Subcutaneous abdominal adipose tissue (tissue), 5 donors: ENCODE results near the gene PTPN2.

Source experiments
- H3K27ac ChIP-seq: one replicate; pipeline ENCODE4 v1.7.0; 2013; ENCODE audit warnings: low read depth, mild to moderate bottlenecking, inconsistent platforms, low read length, moderate library complexity
- H3K27me3 ChIP-seq, 5 donors: one replicate each; pipeline ENCODE4 v1.7.0; 2013; ENCODE audit warnings: low read length in 5 of 5, inconsistent platforms in 1 of 5; ENCODE audit not compliant: control insufficient read depth in 5 of 5, insufficient read depth in 4 of 5
- H3K36me3 ChIP-seq, 5 donors: one replicate each; pipeline ENCODE4 v1.7.0; 2013; ENCODE audit warnings: low read length in 5 of 5; ENCODE audit not compliant: control insufficient read depth in 5 of 5, insufficient read depth in 5 of 5
- H3K4me1 ChIP-seq, 5 donors: one replicate each; pipeline ENCODE4 v1.7.0; 2013; ENCODE audit warnings: low read length in 5 of 5, mild to moderate bottlenecking in 3 of 5, moderate library complexity in 1 of 5; ENCODE audit not compliant: control insufficient read depth in 5 of 5, insufficient read depth in 5 of 5
- H3K4me3 ChIP-seq, 5 donors: one replicate each; pipeline ENCODE4 v1.7.0; 2013; ENCODE audit warnings: low read length in 5 of 5, low read depth in 1 of 5
- H3K9ac ChIP-seq, 5 donors: one replicate each; pipeline ENCODE4 v1.7.0; 2013; ENCODE audit warnings: low read length in 5 of 5, mild to moderate bottlenecking in 4 of 5, moderate library complexity in 3 of 5
- H3K9me3 ChIP-seq, 5 donors: one replicate each; pipeline ENCODE4 v1.7.0; 2013; ENCODE audit warnings: low read length in 5 of 5; ENCODE audit not compliant: control insufficient read depth in 5 of 5
- donor health status: healthy.
- donor health status: healthy.
- donor health status: healthy.
- donor health status: healthy.
- donor health status: healthy.

Gene PTPN2

DNA sequence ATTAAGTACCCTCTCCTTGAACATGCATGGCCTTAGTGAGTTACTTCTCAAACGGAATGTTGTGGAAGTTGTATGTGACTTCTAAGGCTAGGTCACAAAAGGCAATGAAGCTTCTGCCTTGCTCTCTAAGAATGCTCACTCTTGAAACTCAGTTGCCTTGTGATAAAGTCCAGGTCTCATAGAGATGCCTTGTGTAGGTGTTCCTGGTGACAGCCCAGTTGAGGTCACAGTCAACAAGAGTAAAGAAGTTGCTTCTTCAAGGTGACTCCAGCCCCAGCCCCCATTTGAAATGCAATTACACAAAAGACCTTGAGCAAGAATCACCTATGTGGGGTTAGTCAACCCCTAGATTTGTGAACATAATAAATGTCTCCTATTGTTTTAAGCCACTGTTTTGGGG, 35.6 kb downstream of the PTPN2 start:
- no peak overlapping the region for H3K27ac ChIP-seq
- peaks cover 0 to 4% (median 3%) of the 10 kb centered on the region in 5 donors for H3K36me3 ChIP-seq
- H3K4me3 ChIP-seq, result no peak overlapping the region
- H3K9ac ChIP-seq, result no peak overlapping the region
- no peaks in the 10 kb centered on the region for H3K27me3 ChIP-seq
- no peaks in the 10 kb centered on the region for H3K9me3 ChIP-seq
- H3K4me1 ChIP-seq, result no peaks in the 10 kb centered on the region

- Histone ChIP-seq H3K4me1 (peaks cover 0 to 9% (median 0%) of the 10 kb centered on the region in 5 donors), H3K9ac (no peak overlapping the region), H3K9me3 (no peaks in the 10 kb centered on the region), H3K27me3 (no peaks in the 10 kb centered on the region), H3K4me3 (no peak overlapping the region), H3K36me3 (peaks cover 0 to 7% (median 4%) of the 10 kb centered on the region in 5 donors), H3K27ac (no peak overlapping the region)
Observed at GRCh38 chr18:12844391-12844790, 39.6 kb downstream of the PTPN2 start.

- H3K4me1 ChIP-seq, result peaks cover 0 to 13% (median 0%) of the 10 kb centered on the region in 5 donors
- H3K27me3 ChIP-seq, result no peaks in the 10 kb centered on the region
- no peaks in the 10 kb centered on the region for H3K9me3 ChIP-seq
- H3K36me3 ChIP-seq, result peaks cover 0 to 7% (median 4%) of the 10 kb centered on the region in 5 donors
- no peak overlapping the region for H3K9ac ChIP-seq
- H3K4me3 ChIP-seq, result no peak overlapping the region
- H3K27ac ChIP-seq, result no peak overlapping the region
Observed at GRCh38 chr18:12843420-12844350, 40.4 kb downstream of the PTPN2 start.

- H3K4me3 ChIP-seq, result no peak overlapping the region
- no peak overlapping the region for H3K9ac ChIP-seq
- peaks cover 2 to 19% (median 8%) of the 10 kb centered on the region in 5 donors for H3K4me1 ChIP-seq
- H3K27me3 ChIP-seq, result no peaks in the 10 kb centered on the region
- no peaks in the 10 kb centered on the region for H3K9me3 ChIP-seq
- peaks cover 0 to 5% (median 4%) of the 10 kb centered on the region in 5 donors for H3K36me3 ChIP-seq
- no peak overlapping the region for H3K27ac ChIP-seq
Observed at GRCh38 chr18:12842459-12843380, 41.3 kb downstream of the PTPN2 start.

- Histone ChIP-seq H3K4me1 (peaks cover 2 to 22% (median 13%) of the 10 kb centered on the region in 5 donors), H3K27me3 (no peaks in the 10 kb centered on the region), H3K9me3 (no peaks in the 10 kb centered on the region), H3K36me3 (peaks cover 0 to 6% (median 5%) of the 10 kb centered on the region in 5 donors), H3K27ac (no peak overlapping the region), H3K9ac (no peak overlapping the region), H3K4me3 (no peak overlapping the region)
Observed at GRCh38 chr18:12841070-12841469, 43.0 kb downstream of the PTPN2 start.

- no peak overlapping the region for H3K27ac ChIP-seq
- peaks cover 2 to 22% (median 13%) of the 10 kb centered on the region in 5 donors for H3K4me1 ChIP-seq
- H3K27me3 ChIP-seq, result no peaks in the 10 kb centered on the region
- H3K4me3 ChIP-seq, result no peak overlapping the region
- no peaks in the 10 kb centered on the region for H3K9me3 ChIP-seq
- H3K36me3 ChIP-seq, result peaks cover 0 to 8% (median 5%) of the 10 kb centered on the region in 5 donors
- H3K9ac ChIP-seq, result peak overlapping the region in 1 of 5 donors; percentile 6
Observed at GRCh38 chr18:12840382-12840781, 43.7 kb downstream of the PTPN2 start.

DNA sequence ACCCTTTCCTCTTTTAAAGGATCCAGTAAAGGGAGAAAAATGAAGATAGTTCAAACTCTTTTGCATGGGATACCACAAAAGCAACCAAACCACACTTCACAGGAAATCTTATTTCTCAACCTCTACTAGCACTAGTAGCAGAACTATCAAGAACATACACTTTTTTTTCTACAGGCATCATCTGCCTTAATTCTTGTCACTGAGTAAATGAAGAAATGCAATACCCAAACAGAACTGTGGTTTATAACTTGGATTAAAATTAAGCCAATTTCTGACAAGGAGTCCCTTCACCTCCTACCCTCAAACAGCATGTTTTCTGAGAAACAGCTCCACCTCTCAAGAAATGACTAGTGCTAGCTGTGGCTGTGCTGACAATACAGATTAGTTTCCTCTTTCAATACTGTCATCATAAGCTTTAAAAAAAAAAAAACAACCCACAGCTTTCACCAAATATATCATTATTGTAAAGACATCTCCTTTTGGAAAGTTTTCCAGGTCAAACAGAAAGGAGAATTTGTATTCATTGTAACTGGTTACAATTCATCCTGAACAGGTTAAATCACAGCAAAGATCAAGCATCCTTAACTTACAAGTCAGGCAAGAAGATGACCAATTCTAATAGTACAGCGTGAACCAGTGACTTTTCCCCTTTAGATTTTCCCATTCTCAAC, 44.4 kb downstream of the PTPN2 start:
- Histone ChIP-seq H3K36me3 (peaks cover 0 to 8% (median 5%) of the 10 kb centered on the region in 5 donors), H3K4me1 (peaks cover 2 to 22% (median 13%) of the 10 kb centered on the region in 5 donors), H3K27me3 (no peaks in the 10 kb centered on the region), H3K9ac (peak overlapping the region in 3 of 5 donors; percentile 23 to 41 (median 36)), H3K27ac (peak overlapping the region; percentile 68), H3K4me3 (no peak overlapping the region), H3K9me3 (no peaks in the 10 kb centered on the region)

GRCh38 chr18:12839057-12839525, 44.9 kb downstream of the PTPN2 start:
- Histone ChIP-seq H3K9ac (peak overlapping the region in 3 of 5 donors; percentile 23 to 41 (median 36)), H3K27me3 (no peaks in the 10 kb centered on the region), H3K9me3 (no peaks in the 10 kb centered on the region), H3K36me3 (peaks cover 0 to 8% (median 5%) of the 10 kb centered on the region in 5 donors), H3K4me1 (peaks cover 2 to 22% (median 13%) of the 10 kb centered on the region in 5 donors), H3K27ac (peak overlapping the region; percentile 68), H3K4me3 (no peak overlapping the region)

DNA sequence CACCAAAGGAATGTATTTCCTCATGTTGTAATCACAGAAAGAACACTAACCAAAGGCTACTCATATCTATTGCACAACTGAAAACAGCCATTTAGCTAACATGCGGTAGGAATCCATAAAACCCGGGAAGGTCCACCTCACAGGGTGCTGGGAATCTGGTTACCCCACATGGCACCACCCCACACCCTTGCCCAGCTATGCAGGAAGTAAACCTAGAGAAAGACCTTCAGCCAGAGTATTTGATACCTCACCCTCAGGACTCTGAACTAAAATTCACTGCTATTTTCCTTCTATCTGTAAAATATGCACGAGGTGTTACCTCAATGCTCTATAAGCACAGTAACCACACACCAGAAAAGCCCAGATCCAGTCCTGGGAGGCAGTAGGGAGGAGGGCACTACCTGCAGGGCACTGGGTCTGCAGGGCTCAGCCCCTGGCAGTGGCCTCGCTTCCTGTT, 45.8 kb downstream of the PTPN2 start:
- H3K9ac ChIP-seq, result peak overlapping the region in 3 of 5 donors; percentile 11 to 51 (median 16)
- peak overlapping the region; percentile 31 for H3K27ac ChIP-seq
- H3K27me3 ChIP-seq, result no peaks in the 10 kb centered on the region
- H3K4me1 ChIP-seq, result peaks cover 2 to 22% (median 13%) of the 10 kb centered on the region in 5 donors
- H3K36me3 ChIP-seq, result peaks cover 6 to 15% (median 11%) of the 10 kb centered on the region in 5 donors
- peak overlapping the region in 1 of 5 donors; percentile 39 for H3K4me3 ChIP-seq
- H3K9me3 ChIP-seq, result no peaks in the 10 kb centered on the region
